HG03064 (cell line): Measurements from ENCODE around the gene DMKN.
A peak's percentile ranks its signal among the peaks of the same experiment; 100 is the strongest.

Experiments used
- ATAC-seq: cut with Tn5 transposase; IDR thresholded peaks from one replicate; pipeline ENCODE4 v1.9.1; 2021; ENCODE audit warnings: low read depth; ENCODE audit not compliant: unreplicated experiment

The DMKN gene

GRCh38 chr19:35513628-35514281 is at the start of gene DMKN:
Gene DMKN, minus strand, starts transcription at chr19:35513649. Its CDS starts 174 bp downstream, at chr19:35513475.
- ATAC-seq: no peak

GRCh38 chr19:35562776-35563175 is 49.3 kb upstream of the DMKN start:
- ATAC-seq: no peak

GRCh38 chr19:35562336-35562735 is 48.9 kb upstream of the DMKN start:
- ATAC-seq: no peak

GRCh38 chr19:35561436-35561835 is 48.0 kb upstream of the DMKN start:
- no peak for ATAC-seq

GRCh38 chr19:35560677-35561076 is 47.2 kb upstream of the DMKN start:
- ATAC-seq: no peak

- ATAC-seq: no peak
Measured at GRCh38 chr19:35560271-35560670, 46.8 kb upstream of the DMKN start.

- ATAC-seq: no peak
Measured at GRCh38 chr19:35559781-35560180, 46.3 kb upstream of the DMKN start.

GRCh38 chr19:35559281-35559659 is 45.8 kb upstream of the DMKN start:
- ATAC-seq: peak; percentile 72

GRCh38 chr19:35558400-35559280 is 45.2 kb upstream of the DMKN start:
- no peak for ATAC-seq

- no peak for ATAC-seq
Measured at GRCh38 chr19:35557539-35558399, 44.3 kb upstream of the DMKN start.

GRCh38 chr19:35556846-35557538 is 43.5 kb upstream of the DMKN start:
- ATAC-seq: no peak

GRCh38 chr19:35556025-35556590 is 42.7 kb upstream of the DMKN start:
- no peak for ATAC-seq

- ATAC-seq: no peak
Measured at GRCh38 chr19:35555301-35556005, 42.0 kb upstream of the DMKN start.

- no peak for ATAC-seq
Measured at GRCh38 chr19:35554076-35554475, 40.6 kb upstream of the DMKN start.

GRCh38 chr19:35553385-35554000 is 40.0 kb upstream of the DMKN start:
- no peak for ATAC-seq

GRCh38 chr19:35552534-35553384 is 39.3 kb upstream of the DMKN start:
- ATAC-seq: no peak

GRCh38 chr19:35551091-35551810 is 37.8 kb upstream of the DMKN start:
- ATAC-seq: no peak
